Calu3 (cell line): ENCODE measurements around the gene FAM89A. TPM values are rescaled to one million over a fixed set of nuclear protein-coding genes. Genes with fewer than 3 reads are reported as not detected.
A peak's percentile ranks its signal among the peaks of the same experiment; 100 is the strongest.

ENCODE experiments used
- BruUV-seq: library from RNA; stranded (reverse); fragments of 400-500 nt; replicated peaks from 2 replicates; lab custom pipeline; 2021; lab: Mats Ljungman, UMichigan
- CTCF ChIA-PET: fragments of 300-600 bp; sonication (Branson Sonifier 250); formaldehyde crosslinking; loops from one replicate; lab custom pipeline; 2022; ENCODE audit warnings: antibody characterized with exemption; lab: Charles Lee
- DNase-seq: peaks from one replicate; pipeline ENCODE4 v3.0.0; 2022
- H3K27ac Mint-ChIP-seq: one replicate; pipeline ENCODE4 v1.8.0; 2022; ENCODE audit warnings: mixed read lengths; ENCODE audit not compliant: unreplicated experiment
- H3K27me3 Mint-ChIP-seq: one replicate; pipeline ENCODE4 v1.8.0; 2022; ENCODE audit warnings: mixed read lengths; ENCODE audit not compliant: unreplicated experiment
- H3K36me3 Mint-ChIP-seq: one replicate; pipeline ENCODE4 v1.8.0; 2022; ENCODE audit warnings: mild to moderate bottlenecking, moderate library complexity, mixed read lengths; ENCODE audit not compliant: insufficient read depth, unreplicated experiment
- H3K4me1 Mint-ChIP-seq: one replicate; pipeline ENCODE4 v1.8.0; 2022; ENCODE audit warnings: mild to moderate bottlenecking, low read depth, mixed read lengths; ENCODE audit not compliant: unreplicated experiment
- H3K4me3 Mint-ChIP-seq: one replicate; pipeline ENCODE4 v1.8.0; 2022; ENCODE audit warnings: mild to moderate bottlenecking, low read depth, moderate library complexity, mixed read lengths; ENCODE audit not compliant: unreplicated experiment
- H3K9me3 Mint-ChIP-seq: one replicate; pipeline ENCODE4 v1.8.0; 2022; ENCODE audit warnings: low read depth, mixed read lengths; ENCODE audit not compliant: unreplicated experiment
- intact Hi-C: fragments of 100-400 bp; cut with micrococcal nuclease; formaldehyde crosslinking; loops from one replicate; pipeline ENCODE4 v1.10.0; 2022; ENCODE audit not compliant: unreplicated experiment
- total RNA-seq: library from RNA; stranded (reverse); gene quantifications from 2 replicates; pipeline ENCODE4 v1.2.3, GENCODE V29; 2022
- TF ChIP-seq, protein P1 (sequence below): fragments of 200-600 bp; IDR thresholded peaks from one replicate; pipeline ENCODE4 v1.8.0; 2022; ENCODE audit warnings: antibody characterized with exemption; ENCODE audit not compliant: unreplicated experiment

The FAM89A gene
- total RNA-seq, 1 experiment from 2014 or later, result 12.3 TPM

DNA sequence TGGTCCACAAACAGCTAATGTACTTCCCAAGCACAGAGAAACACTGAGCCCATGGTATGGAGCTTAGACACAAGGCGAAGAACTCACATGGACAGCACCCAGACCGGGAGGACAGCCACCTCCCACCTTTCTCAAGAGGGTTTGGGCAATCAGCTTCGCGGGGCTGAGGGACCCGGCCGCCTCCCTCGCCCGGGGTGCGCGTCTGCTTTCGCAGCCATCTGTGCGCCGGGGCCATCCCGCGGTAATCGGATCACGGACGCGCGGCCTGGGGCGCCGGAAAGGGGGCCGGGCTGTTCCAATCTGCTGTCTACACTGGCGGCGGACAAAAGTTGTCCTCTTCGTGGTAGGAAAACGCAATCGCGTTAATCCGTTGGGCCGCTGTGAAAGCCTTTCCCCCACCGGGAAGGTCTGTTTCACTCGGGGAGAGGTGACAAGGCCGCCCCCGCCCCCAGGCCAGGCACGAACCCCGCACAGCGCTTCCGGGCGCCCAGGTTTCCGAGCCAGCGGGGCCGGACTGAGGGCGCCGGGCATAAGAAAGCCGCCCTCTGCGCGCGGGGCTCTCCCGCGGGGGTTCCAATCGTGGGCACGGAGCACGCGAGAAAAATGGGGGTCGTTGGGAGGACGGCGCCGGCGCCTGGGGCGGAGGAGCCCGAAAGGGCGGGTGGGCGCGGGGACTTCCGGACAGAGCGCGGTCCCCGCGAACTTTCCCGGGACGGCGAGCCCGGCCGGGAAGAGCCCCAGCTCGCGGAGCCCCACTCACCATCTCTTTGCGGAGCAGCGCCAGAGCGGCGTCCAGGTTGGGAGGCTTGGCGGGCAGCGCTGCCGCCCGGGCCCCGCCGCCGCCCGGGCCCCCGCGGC, 664 bp downstream of the FAM89A start:
- peak; percentile 42 for DNase-seq
- H3K36me3 Mint-ChIP-seq, result peaks cover 20% of the 10 kb centered on the region
- H3K27me3 Mint-ChIP-seq, result no peaks in the 10 kb centered on the region
- no peaks in the 10 kb centered on the region for H3K9me3 Mint-ChIP-seq
- H3K4me1 Mint-ChIP-seq, result peaks cover 18% of the 10 kb centered on the region
- CTCF ChIA-PET, result interaction anchor here (1.4 kb wide), 1 partner anchor 20 kb away, joined by 8 read pairs; no protein-coding TSS in a partner anchor
- TF ChIP-seq, protein P1, sequence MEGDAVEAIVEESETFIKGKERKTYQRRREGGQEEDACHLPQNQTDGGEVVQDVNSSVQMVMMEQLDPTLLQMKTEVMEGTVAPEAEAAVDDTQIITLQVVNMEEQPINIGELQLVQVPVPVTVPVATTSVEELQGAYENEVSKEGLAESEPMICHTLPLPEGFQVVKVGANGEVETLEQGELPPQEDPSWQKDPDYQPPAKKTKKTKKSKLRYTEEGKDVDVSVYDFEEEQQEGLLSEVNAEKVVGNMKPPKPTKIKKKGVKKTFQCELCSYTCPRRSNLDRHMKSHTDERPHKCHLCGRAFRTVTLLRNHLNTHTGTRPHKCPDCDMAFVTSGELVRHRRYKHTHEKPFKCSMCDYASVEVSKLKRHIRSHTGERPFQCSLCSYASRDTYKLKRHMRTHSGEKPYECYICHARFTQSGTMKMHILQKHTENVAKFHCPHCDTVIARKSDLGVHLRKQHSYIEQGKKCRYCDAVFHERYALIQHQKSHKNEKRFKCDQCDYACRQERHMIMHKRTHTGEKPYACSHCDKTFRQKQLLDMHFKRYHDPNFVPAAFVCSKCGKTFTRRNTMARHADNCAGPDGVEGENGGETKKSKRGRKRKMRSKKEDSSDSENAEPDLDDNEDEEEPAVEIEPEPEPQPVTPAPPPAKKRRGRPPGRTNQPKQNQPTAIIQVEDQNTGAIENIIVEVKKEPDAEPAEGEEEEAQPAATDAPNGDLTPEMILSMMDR, result no peak
- peak overlapping the region; percentile 79 for H3K4me3 Mint-ChIP-seq
- H3K27ac Mint-ChIP-seq, result no peak overlapping the region
- intact Hi-C loops, result loop anchor here (10.0 kb wide), 1 partner anchor 155 kb away; no protein-coding TSS in a partner anchor
- no TSS peak for BruUV-seq

DNA sequence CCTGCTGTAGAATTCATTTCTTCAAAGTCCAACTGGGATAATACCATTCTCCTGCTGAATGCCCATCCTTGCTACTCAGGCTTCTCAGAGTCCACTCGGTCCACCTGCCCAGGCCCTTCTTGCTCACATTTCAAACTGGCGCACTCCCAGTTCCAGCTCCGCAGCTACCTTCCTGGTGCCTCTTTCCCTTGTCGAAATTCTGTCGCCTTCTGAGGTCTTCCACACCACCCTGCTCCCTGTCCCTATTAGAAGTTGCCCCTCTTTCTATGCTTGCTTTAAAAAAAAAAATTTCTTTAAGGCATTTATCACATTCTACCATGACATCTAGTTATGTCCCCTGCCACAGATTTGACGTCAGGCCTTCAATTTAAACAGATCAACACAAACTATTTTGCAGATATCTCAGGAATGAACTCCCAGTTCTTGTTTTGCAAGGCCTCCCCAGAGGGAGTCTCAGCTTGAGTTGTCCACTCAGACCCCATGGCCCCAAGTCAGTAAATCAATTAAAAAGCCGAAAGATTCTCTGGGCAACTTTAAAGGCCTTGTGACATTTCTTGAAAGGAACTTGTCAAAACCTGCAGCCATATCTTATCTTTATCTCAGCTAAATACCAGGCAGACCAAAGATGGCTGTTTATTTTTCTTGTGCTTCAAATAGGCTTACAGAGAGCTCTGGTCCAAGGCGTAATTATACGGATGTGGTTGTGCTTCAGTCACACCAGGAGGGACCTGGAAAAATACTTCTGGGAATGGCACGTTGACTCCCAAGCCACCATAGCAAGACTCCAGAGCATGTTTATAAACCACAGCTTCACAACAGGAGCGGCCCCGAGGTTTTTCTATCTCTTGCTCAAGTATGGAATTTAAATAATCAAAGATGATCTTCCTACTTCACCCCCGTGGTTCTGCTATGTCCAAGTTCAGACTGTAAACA, 2.2 kb downstream of the FAM89A start:
- Mint-ChIP-seq H3K27me3 (no peaks in the 10 kb centered on the region), H3K4me1 (peaks cover 18% of the 10 kb centered on the region), H3K4me3 (no peak overlapping the region), H3K27ac (no peak overlapping the region), H3K9me3 (no peaks in the 10 kb centered on the region), H3K36me3 (peaks cover 20% of the 10 kb centered on the region)
- BruUV-seq, result no TSS peak
- no peak for DNase-seq
- TF ChIP-seq, protein P1, result no peak
- CTCF ChIA-PET, result no interaction called here
- intact Hi-C loops, result loop anchor here (10.0 kb wide), 1 partner anchor 157 kb away; no protein-coding TSS in a partner anchor

DNA sequence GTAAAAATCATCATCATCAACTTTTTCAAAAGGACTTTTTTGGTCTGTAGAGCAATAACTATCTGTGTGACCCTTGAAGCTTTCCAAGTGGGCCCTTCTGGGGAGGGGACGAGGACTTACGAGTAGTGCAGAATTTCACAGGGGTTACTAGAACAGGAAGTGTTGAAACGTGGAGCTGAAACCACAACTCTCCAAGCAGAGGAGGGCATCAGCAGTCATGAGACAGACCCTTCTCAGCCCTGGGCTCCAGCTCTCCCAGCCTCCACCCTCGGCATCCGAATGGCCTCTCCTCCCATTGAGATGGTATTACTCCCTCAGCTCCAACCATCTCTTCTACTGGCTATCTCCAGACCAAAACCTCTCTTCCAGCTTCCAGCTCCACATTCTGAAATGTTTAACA, 3.6 kb downstream of the FAM89A start:
- CTCF ChIA-PET, result no interaction called here
- no peaks in the 10 kb centered on the region for H3K27me3 Mint-ChIP-seq
- no peak overlapping the region for H3K4me3 Mint-ChIP-seq
- TF ChIP-seq, protein P1, result no peak
- DNase-seq, result no peak
- H3K4me1 Mint-ChIP-seq, result peaks cover 18% of the 10 kb centered on the region
- BruUV-seq, result no TSS peak
- H3K36me3 Mint-ChIP-seq, result peaks cover 20% of the 10 kb centered on the region
- no peak overlapping the region for H3K27ac Mint-ChIP-seq
- no peaks in the 10 kb centered on the region for H3K9me3 Mint-ChIP-seq
- intact Hi-C loops, result loop anchor here (10.0 kb wide), 1 partner anchor 158 kb away; no protein-coding TSS in a partner anchor

DNA sequence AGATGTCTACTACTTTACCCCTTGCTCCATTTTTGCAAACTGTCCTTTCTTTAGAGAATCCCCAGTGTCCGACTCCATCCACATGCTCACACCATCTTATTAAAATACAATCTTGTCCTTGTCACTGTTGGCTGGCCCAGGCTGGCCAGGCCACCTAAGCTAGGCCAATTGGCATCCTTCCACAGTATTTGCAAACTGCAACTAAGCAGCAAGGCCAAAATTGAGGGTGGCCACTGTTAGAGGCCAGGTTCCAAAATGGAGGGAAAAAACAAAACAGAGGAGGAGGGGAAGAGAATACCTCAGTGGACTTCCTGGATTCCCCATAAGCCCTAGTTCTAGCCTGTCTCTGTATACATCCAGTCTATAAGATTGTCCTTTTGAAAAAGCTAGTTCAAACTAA, 4.3 kb downstream of the FAM89A start:
- H3K4me3 Mint-ChIP-seq, result no peak overlapping the region
- H3K27ac Mint-ChIP-seq, result no peak overlapping the region
- peaks cover 20% of the 10 kb centered on the region for H3K36me3 Mint-ChIP-seq
- DNase-seq, result no peak
- CTCF ChIA-PET, result no interaction called here
- H3K9me3 Mint-ChIP-seq, result no peaks in the 10 kb centered on the region
- intact Hi-C loops, result loop anchor here (10.0 kb wide), 1 partner anchor 159 kb away; no protein-coding TSS in a partner anchor
- peaks cover 18% of the 10 kb centered on the region for H3K4me1 Mint-ChIP-seq
- H3K27me3 Mint-ChIP-seq, result no peaks in the 10 kb centered on the region
- no TSS peak for BruUV-seq
- TF ChIP-seq, protein P1, result no peak
